ENCODE data around the gene RFX3.

Gene RFX3

GRCh38 chr9:3262826-3263529, 262.8 kb downstream of the RFX3 start:
- Histone ChIP-seq H3F3A (ENCODE audit: control insufficient read depth, insufficient read depth) (no peaks in the 10 kb centered on the region), H4K20me1 (ENCODE audit: control insufficient read depth, insufficient read depth, low read depth, low read length) (no peaks in the 10 kb centered on the region), H3K9me3 (ENCODE audit: control insufficient read depth, insufficient read depth, low read length) (no peaks in the 10 kb centered on the region), H3K27ac (ENCODE audit: low read depth, low read length) (no peak overlapping the region), H3K27me3 (ENCODE audit: control insufficient read depth, low read length) (no peaks in the 10 kb centered on the region), H3K4me2 (ENCODE audit: low read length) (no peak overlapping the region), H3K4me3 (ENCODE audit: low read length) (no peak overlapping the region), H3K36me3 (ENCODE audit: control insufficient read depth, low read length) (0 out of 2 replicates have a peak, but pooled peaks cover 3% of the 10 kb centered on the region), H3K9me2 (replicated peaks; ENCODE audit: control insufficient read depth, low read length) (no peaks in the 10 kb centered on the region), H3K79me2 (ENCODE audit: control insufficient read depth, low read length) (no peaks in the 10 kb centered on the region), H3K4me1 (ENCODE audit: control insufficient read depth, low read length) (no peaks in the 10 kb centered on the region)
- no peak for TF ChIP-seq CTCF (IDR thresholded peaks at IDR 0.05; ENCODE audit: low read depth, low read length, poor library complexity, severe bottlenecking)
- no peak for TF ChIP-seq EZH2phosphoT487 (IDR thresholded peaks at IDR 0.05; ENCODE audit: borderline replicate concordance, low read length)

- H3K79me2 ChIP-seq (ENCODE audit: control insufficient read depth, low read length) = no peaks in the 10 kb centered on the region
- no peaks in the 10 kb centered on the region for H3K4me1 ChIP-seq (ENCODE audit: control insufficient read depth, low read length)
- H4K20me1 ChIP-seq (ENCODE audit: control insufficient read depth, insufficient read depth, low read depth, low read length) = no peaks in the 10 kb centered on the region
- H3K9me3 ChIP-seq (ENCODE audit: control insufficient read depth, insufficient read depth, low read length) = no peaks in the 10 kb centered on the region
- H3K27me3 ChIP-seq (ENCODE audit: control insufficient read depth, low read length) = no peaks in the 10 kb centered on the region
- no peak overlapping the region for H3K27ac ChIP-seq (ENCODE audit: low read depth, low read length)
- no peaks in the 10 kb centered on the region for H3K9me2 ChIP-seq (replicated peaks; ENCODE audit: control insufficient read depth, low read length)
- no peak overlapping the region for H3K4me2 ChIP-seq (ENCODE audit: low read length)
- TF ChIP-seq EZH2phosphoT487 (IDR thresholded peaks at IDR 0.05; ENCODE audit: borderline replicate concordance, low read length) (no peak), CTCF (IDR thresholded peaks at IDR 0.05; ENCODE audit: low read depth, low read length, poor library complexity, severe bottlenecking) (no peak)
- H3K4me3 ChIP-seq (ENCODE audit: low read length) = no peak overlapping the region
- peaks cover 5% of the 10 kb centered on the region; the same call in 1 of the 2 replicates for H3K36me3 ChIP-seq (ENCODE audit: control insufficient read depth, low read length)
- no peaks in the 10 kb centered on the region for H3F3A ChIP-seq (ENCODE audit: control insufficient read depth, insufficient read depth)
These were observed 264.3 kb downstream of the RFX3 start for GRCh38 chr9:3261484-3261883.

GRCh38 chr9:3256571-3257330, 269.1 kb downstream of the RFX3 start:
- Histone ChIP-seq H3K9me2 (replicated peaks; ENCODE audit: control insufficient read depth, low read length) (no peaks in the 10 kb centered on the region), H3K27me3 (ENCODE audit: control insufficient read depth, low read length) (no peaks in the 10 kb centered on the region), H3K9me3 (ENCODE audit: control insufficient read depth, insufficient read depth, low read length) (no peaks in the 10 kb centered on the region), H3K79me2 (ENCODE audit: control insufficient read depth, low read length) (no peaks in the 10 kb centered on the region), H3F3A (ENCODE audit: control insufficient read depth, insufficient read depth) (no peaks in the 10 kb centered on the region), H3K4me2 (ENCODE audit: low read length) (no peak overlapping the region), H3K36me3 (ENCODE audit: control insufficient read depth, low read length) (peaks cover 14% of the 10 kb centered on the region; the same call in 1 of the 2 replicates), H3K27ac (ENCODE audit: low read depth, low read length) (no peak overlapping the region), H4K20me1 (ENCODE audit: control insufficient read depth, insufficient read depth, low read depth, low read length) (no peaks in the 10 kb centered on the region), H3K4me3 (ENCODE audit: low read length) (no peak overlapping the region), H3K4me1 (ENCODE audit: control insufficient read depth, low read length) (no peaks in the 10 kb centered on the region)
- no peak for TF ChIP-seq EZH2phosphoT487 (IDR thresholded peaks at IDR 0.05; ENCODE audit: borderline replicate concordance, low read length)
- TF ChIP-seq CTCF (IDR thresholded peaks at IDR 0.05; ENCODE audit: low read depth, low read length, poor library complexity, severe bottlenecking) = no peak

Data from DOHH2 (cell line).